ENCODE measurements around the gene MYCBPAP. TPM values are rescaled to one million over a fixed set of nuclear protein-coding genes. Genes with fewer than 3 reads are reported as not detected.

The MYCBPAP gene
- total RNA-seq, 2 experiments from 2014 or later, result 1.4 to 1.8 TPM

- CTCF ChIA-PET, result no interaction called here
- H3K9me3 Mint-ChIP-seq (ENCODE audit: low read depth), result no peaks in the 10 kb centered on the region
- H3K27ac Mint-ChIP-seq, result peak overlapping the region; percentile 43
- no peaks in the 10 kb centered on the region for H3K36me3 Mint-ChIP-seq (ENCODE audit: low read depth)
- H3K4me3 Mint-ChIP-seq, result peak overlapping the region; percentile 72
- intact Hi-C loops (cut with DNase I, micrococcal nuclease), result loop anchor here (1.0 to 2.0 kb wide), 2 partner anchors 30 to 198 kb away; partner anchors contain the start of genes ANKRD40 (in 1 of the 2) and RSAD1 (in 1 of the 2)
- peaks cover 4% of the 10 kb centered on the region for H3K27me3 Mint-ChIP-seq
- DNase-seq (no peak), ATAC-seq (no peak)
- H3K4me1 Mint-ChIP-seq, result peaks cover 31% of the 10 kb centered on the region
- POLR2A ChIA-PET, result interaction anchor here (0.6 kb wide), 1 partner anchor 14 kb away, joined by 4 read pairs; no protein-coding TSS in a partner anchor
These were observed 578 bp downstream of the MYCBPAP start for GRCh38 chr17:50508573-50509460.

GRCh38 chr17:50511058-50511457 lies 2.8 kb downstream of the MYCBPAP start:
- peaks cover 29% of the 10 kb centered on the region for H3K4me1 Mint-ChIP-seq
- H3K36me3 Mint-ChIP-seq (ENCODE audit: low read depth), result no peaks in the 10 kb centered on the region
- peak overlapping the region; percentile 61 for H3K27ac Mint-ChIP-seq
- peaks cover 2% of the 10 kb centered on the region for H3K27me3 Mint-ChIP-seq
- ChIA-PET CTCF (interaction anchor here (0.6 to 1.6 kb wide), 5 partner anchors 10 to 36 kb away, joined by 3 to 8 read pairs (median 6); partner anchors contain the start of gene RSAD1), POLR2A (interaction anchor here (0.6 kb wide), 1 partner anchor 530 kb away, joined by 3 read pairs; no protein-coding TSS in a partner anchor)
- intact Hi-C loops (cut with DNase I, micrococcal nuclease), result loop anchor here in 1 of 2 experiments (1.0 kb wide), 5 partner anchors 31 to 355 kb away; partner anchors contain the start of genes CACNA1G, EME1, MRPL27 and RSAD1
- no peak overlapping the region for H3K4me3 Mint-ChIP-seq
- peak; percentile 74 for DNase-seq
- H3K9me3 Mint-ChIP-seq (ENCODE audit: low read depth), result no peaks in the 10 kb centered on the region
- peak; percentile 94 for ATAC-seq

GRCh38 chr17:50513495-50513894 lies 5.3 kb downstream of the MYCBPAP start:
- DNase-seq, result no peak
- Mint-ChIP-seq H3K36me3 (ENCODE audit: low read depth) (no peaks in the 10 kb centered on the region), H3K4me3 (no peak overlapping the region), H3K27ac (no peak overlapping the region), H3K27me3 (peaks cover 2% of the 10 kb centered on the region), H3K9me3 (ENCODE audit: low read depth) (no peaks in the 10 kb centered on the region), H3K4me1 (peaks cover 30% of the 10 kb centered on the region)
- ChIA-PET CTCF (interaction anchor here (1.0 kb wide), 1 partner anchor 33 kb away, joined by 3 read pairs; no protein-coding TSS in a partner anchor), POLR2A (no interaction called here)
- no peak for ATAC-seq
- intact Hi-C loops (cut with DNase I, micrococcal nuclease), result no loop called here

GRCh38 chr17:50514388-50514787 lies 6.1 kb downstream of the MYCBPAP start:
- ATAC-seq, result no peak
- H3K27ac Mint-ChIP-seq, result no peak overlapping the region
- H3K9me3 Mint-ChIP-seq (ENCODE audit: low read depth), result no peaks in the 10 kb centered on the region
- no peak for DNase-seq
- H3K4me1 Mint-ChIP-seq, result peaks cover 25% of the 10 kb centered on the region
- intact Hi-C loops (cut with DNase I, micrococcal nuclease), result no loop called here
- H3K36me3 Mint-ChIP-seq (ENCODE audit: low read depth), result no peaks in the 10 kb centered on the region
- no peak overlapping the region for H3K4me3 Mint-ChIP-seq
- ChIA-PET CTCF (interaction anchor here (0.6 to 1.0 kb wide), 2 partner anchors 14 to 442 kb away, joined by 3 read pairs; no protein-coding TSS in a partner anchor), POLR2A (no interaction called here)
- H3K27me3 Mint-ChIP-seq, result peaks cover 2% of the 10 kb centered on the region

- no peak overlapping the region for H3K4me3 Mint-ChIP-seq
- intact Hi-C loops (cut with DNase I, micrococcal nuclease), result no loop called here
- no peaks in the 10 kb centered on the region for H3K36me3 Mint-ChIP-seq (ENCODE audit: low read depth)
- DNase-seq (no peak), ATAC-seq (no peak)
- H3K27me3 Mint-ChIP-seq, result peaks cover 2% of the 10 kb centered on the region
- H3K9me3 Mint-ChIP-seq (ENCODE audit: low read depth), result no peaks in the 10 kb centered on the region
- peaks cover 25% of the 10 kb centered on the region for H3K4me1 Mint-ChIP-seq
- POLR2A ChIA-PET, result no interaction called here
- CTCF ChIA-PET, result interaction anchor here (0.6 to 1.0 kb wide), 4 partner anchors 10 to 1240 kb away, joined by 3 to 4 read pairs (median 3); no protein-coding TSS in a partner anchor
- no peak overlapping the region for H3K27ac Mint-ChIP-seq
These were observed 6.9 kb downstream of the MYCBPAP start for GRCh38 chr17:50514936-50515702.

GRCh38 chr17:50517011-50517410 lies 8.8 kb downstream of the MYCBPAP start:
- DNase-seq (no peak), ATAC-seq (no peak)
- Mint-ChIP-seq H3K36me3 (ENCODE audit: low read depth) (no peaks in the 10 kb centered on the region), H3K27me3 (peaks cover 2% of the 10 kb centered on the region), H3K4me3 (no peak overlapping the region), H3K4me1 (peaks cover 9% of the 10 kb centered on the region), H3K27ac (no peak overlapping the region), H3K9me3 (ENCODE audit: low read depth) (no peaks in the 10 kb centered on the region)
- intact Hi-C loops (cut with DNase I, micrococcal nuclease), result no loop called here
- ChIA-PET CTCF (interaction anchor here (0.6 to 1.1 kb wide), 5 partner anchors 13 to 430 kb away, joined by 3 to 4 read pairs (median 3); no protein-coding TSS in a partner anchor), POLR2A (no interaction called here)

- H3K27ac Mint-ChIP-seq, result no peak overlapping the region
- no peaks in the 10 kb centered on the region for H3K9me3 Mint-ChIP-seq (ENCODE audit: low read depth)
- DNase-seq (no peak), ATAC-seq (no peak)
- intact Hi-C loops (cut with DNase I, micrococcal nuclease), result no loop called here
- H3K4me1 Mint-ChIP-seq, result peaks cover 5% of the 10 kb centered on the region
- no peaks in the 10 kb centered on the region for H3K36me3 Mint-ChIP-seq (ENCODE audit: low read depth)
- ChIA-PET CTCF (interaction anchor here (0.6 to 1.7 kb wide), 3 partner anchors 12 to 431 kb away, joined by 3 to 5 read pairs (median 4); no protein-coding TSS in a partner anchor), POLR2A (no interaction called here)
- no peak overlapping the region for H3K4me3 Mint-ChIP-seq
- H3K27me3 Mint-ChIP-seq, result no peaks in the 10 kb centered on the region
These were observed 9.5 kb downstream of the MYCBPAP start for GRCh38 chr17:50517504-50518383.

GRCh38 chr17:50518384-50519023 lies 10.3 kb downstream of the MYCBPAP start:
- CTCF ChIA-PET, result interaction anchor here (0.7 to 1.7 kb wide), 3 partner anchors 12 to 398 kb away, joined by 3 to 5 read pairs (median 4); no protein-coding TSS in a partner anchor
- no peaks in the 10 kb centered on the region for H3K9me3 Mint-ChIP-seq (ENCODE audit: low read depth)

GRCh38 chr17:50519141-50519834 lies 11.0 kb downstream of the MYCBPAP start:
- intact Hi-C loops (cut with DNase I, micrococcal nuclease), result no loop called here
- no peaks in the 10 kb centered on the region for H3K36me3 Mint-ChIP-seq (ENCODE audit: low read depth)
- ChIA-PET POLR2A (interaction anchor here (0.6 kb wide), 1 partner anchor 128 kb away, joined by 3 read pairs; no protein-coding TSS in a partner anchor), CTCF (interaction anchor here (0.6 to 1.2 kb wide), 6 partner anchors 26 to 399 kb away, joined by 3 to 4 read pairs (median 3); no protein-coding TSS in a partner anchor)
- H3K4me3 Mint-ChIP-seq, result no peak overlapping the region
- H3K4me1 Mint-ChIP-seq, result peaks cover 5% of the 10 kb centered on the region
- no peaks in the 10 kb centered on the region for H3K9me3 Mint-ChIP-seq (ENCODE audit: low read depth)
- DNase-seq, result no peak
- ATAC-seq, result no peak
- H3K27me3 Mint-ChIP-seq, result no peaks in the 10 kb centered on the region
- H3K27ac Mint-ChIP-seq, result no peak overlapping the region

More at GRCh38 chr17:50518384-50519023, 10.3 kb downstream of the MYCBPAP start:
- H3K27me3 Mint-ChIP-seq, result no peaks in the 10 kb centered on the region
- no peak overlapping the region for H3K4me3 Mint-ChIP-seq
- H3K27ac Mint-ChIP-seq, result no peak overlapping the region
- POLR2A ChIA-PET, result no interaction called here
- DNase-seq, result no peak
- ATAC-seq, result no peak
- H3K36me3 Mint-ChIP-seq (ENCODE audit: low read depth), result no peaks in the 10 kb centered on the region
- H3K4me1 Mint-ChIP-seq, result peaks cover 5% of the 10 kb centered on the region
- intact Hi-C loops (cut with DNase I, micrococcal nuclease), result no loop called here

All from activated CD4-positive, alpha-beta T cell treated with anti-CD3 and anti-CD28 coated beads for 36 hours (primary cell).